HepG2 (cell line): ENCODE results near the gene PLEKHB2. TPM values are rescaled to one million over a fixed set of nuclear protein-coding genes. Genes with fewer than 3 reads are reported as not detected.

Source experiments
- FOSL2 ChIP-seq: sonication (generic); formaldehyde crosslinking; IDR thresholded peaks from 2 replicates; pipeline ENCODE4 v1.4.0; 2020; ENCODE audit warnings: missing genetic modification reagents
- HHEX ChIP-seq: IDR thresholded peaks from 2 replicates; pipeline ENCODE4 v1.6.1; 2016; ENCODE audit warnings: control low read depth
- KLF6 ChIP-seq: IDR thresholded peaks from 2 replicates; pipeline ENCODE4 v1.8.0; 2016; ENCODE audit warnings: missing biosample characterization, missing genetic modification reagents
- MIXL1 ChIP-seq: IDR thresholded peaks from 2 replicates; pipeline ENCODE4 v1.6.1; 2016
- PHF20 ChIP-seq: sonication (generic); formaldehyde crosslinking; IDR thresholded peaks from 2 replicates; pipeline ENCODE4 v1.5.0; 2020; ENCODE audit warnings: mild to moderate bottlenecking, missing genetic modification reagents
- PITX1 ChIP-seq: sonication (generic); formaldehyde crosslinking; IDR thresholded peaks from 2 replicates; pipeline ENCODE4 v1.5.1; 2020; ENCODE audit warnings: mild to moderate bottlenecking, missing genetic modification reagents
- RARA ChIP-seq: IDR thresholded peaks from 2 replicates; pipeline ENCODE4 v1.6.1; 2016; ENCODE audit warnings: missing genetic modification reagents, missing compliant biosample characterization
- RXRB ChIP-seq: IDR thresholded peaks from 2 replicates; pipeline ENCODE4 v1.6.1; 2016; ENCODE audit warnings: borderline replicate concordance, missing genetic modification reagents, missing compliant biosample characterization
- TEAD3 ChIP-seq: optimal IDR thresholded peaks from 2 replicates; pipeline ENCODE3; 2016; ENCODE audit warnings: borderline replicate concordance
- ZBTB3 ChIP-seq: sonication (generic); formaldehyde crosslinking; IDR thresholded peaks from 2 replicates; pipeline ENCODE4 v1.4.0; 2020; ENCODE audit warnings: low read depth, mild to moderate bottlenecking, moderate library complexity, missing genetic modification reagents, borderline replicate concordance
- ZNF12 ChIP-seq: sonication (generic); formaldehyde crosslinking; IDR thresholded peaks from 2 replicates; pipeline ENCODE4 v1.5.0; 2020; ENCODE audit warnings: missing genetic modification reagents
- polyA plus RNA-seq, 8 experiments: library from polyadenylated mRNA; depleted of rRNA in 3 of 8; stranded (reverse) in 7 of 8; unstranded in 1 of 8; fragments of >200 nt; fragmentation: Illumina TruSeq in 4 of 8; extraction: Trizol in 4 of 8; gene quantifications; 2 replicates each; pipeline versions ENCODE4 v1.2.1 to v1.2.3, GENCODE V29; 2011 to 2016; ENCODE audit warnings: low read depth in 4 of 8, missing spikeins in 1 of 8, mixed read lengths in 1 of 8; ENCODE audit not compliant: insufficient read depth in 1 of 8
- total RNA-seq, 5 experiments: library from RNA; depleted of rRNA; stranded (reverse); fragments of >200 nt; fragmentation: Illumina TruSeq; extraction: Trizol; gene quantifications; 2 replicates each; pipeline ENCODE4 v1.2.3, GENCODE V29; 2016; ENCODE audit warnings: low read depth in 1 of 5
- TF ChIP-seq, protein P1 (sequence below): IDR thresholded peaks from 2 replicates; pipeline ENCODE4 v1.6.1; 2018; ENCODE audit warnings: missing genetic modification reagents, mild to moderate bottlenecking, missing compliant biosample characterization
- TF ChIP-seq, protein P2 (sequence below): sonication (generic); formaldehyde crosslinking; IDR thresholded peaks from 2 replicates; pipeline ENCODE4 v1.4.0; 2020; ENCODE audit warnings: missing genetic modification reagents, mild to moderate bottlenecking, borderline replicate concordance
- TF ChIP-seq, protein P3 (sequence below): sonication (generic); formaldehyde crosslinking; IDR thresholded peaks from 2 replicates; pipeline ENCODE4 v1.4.0; 2020; ENCODE audit warnings: mild to moderate bottlenecking, missing genetic modification reagents, borderline replicate concordance
- TF ChIP-seq, protein P4 (sequence below): sonication (generic); formaldehyde crosslinking; IDR thresholded peaks from 2 replicates; pipeline ENCODE4 v1.8.0; 2022; ENCODE audit warnings: mild to moderate bottlenecking, missing genetic modification reagents
- TF ChIP-seq, protein P5 (sequence below): sonication (generic); formaldehyde crosslinking; IDR thresholded peaks from 2 replicates; pipeline ENCODE4 v1.4.0; 2020; ENCODE audit warnings: missing genetic modification reagents

The PLEKHB2 gene
- total and polyA plus RNA-seq, 2 of the 13 experiments (the other 11 are each of a cell fraction or from before 2014, with no cell fraction given), result 73.0 to 78.9 TPM

DNA sequence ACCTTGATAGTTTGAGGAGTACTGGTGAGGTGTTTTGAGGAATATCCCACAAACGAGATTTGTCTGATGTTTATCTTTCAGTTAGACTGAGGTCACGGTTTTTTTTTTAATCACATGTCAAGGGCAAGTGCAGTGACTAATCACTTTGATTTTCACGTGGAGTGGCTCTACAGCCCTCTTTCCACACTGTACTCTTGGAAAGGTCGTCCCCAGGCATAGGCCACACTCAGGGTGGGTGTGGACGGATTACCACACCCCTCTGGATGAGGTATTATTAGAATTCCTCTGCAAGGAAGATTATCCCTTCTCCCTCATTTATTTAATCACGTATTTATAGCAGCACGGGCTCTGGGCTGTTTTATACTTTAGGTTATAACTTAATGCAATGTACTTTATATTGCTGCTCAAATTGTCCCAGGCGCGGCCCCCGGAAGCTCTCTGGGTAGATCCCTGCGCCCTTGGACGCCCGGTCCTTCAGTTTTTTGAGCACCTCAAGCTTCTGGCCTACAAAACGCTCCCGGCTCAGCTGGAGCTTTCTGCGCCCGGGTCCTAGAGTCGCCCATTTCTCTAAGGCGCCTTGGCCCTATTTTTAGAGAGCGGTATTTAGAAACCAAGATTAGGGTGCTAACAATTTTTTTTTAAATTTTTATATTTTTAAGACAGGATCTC is 515 bp upstream of the PLEKHB2 start (continued):
- TF ChIP-seq, protein P1, sequence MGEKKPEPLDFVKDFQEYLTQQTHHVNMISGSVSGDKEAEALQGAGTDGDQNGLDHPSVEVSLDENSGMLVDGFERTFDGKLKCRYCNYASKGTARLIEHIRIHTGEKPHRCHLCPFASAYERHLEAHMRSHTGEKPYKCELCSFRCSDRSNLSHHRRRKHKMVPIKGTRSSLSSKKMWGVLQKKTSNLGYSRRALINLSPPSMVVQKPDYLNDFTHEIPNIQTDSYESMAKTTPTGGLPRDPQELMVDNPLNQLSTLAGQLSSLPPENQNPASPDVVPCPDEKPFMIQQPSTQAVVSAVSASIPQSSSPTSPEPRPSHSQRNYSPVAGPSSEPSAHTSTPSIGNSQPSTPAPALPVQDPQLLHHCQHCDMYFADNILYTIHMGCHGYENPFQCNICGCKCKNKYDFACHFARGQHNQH (CRISPR knock-in tag), result peak; percentile 13
- TF ChIP-seq RXRB (CRISPR knock-in tag) (peak; percentile 72), PHF20 (peak; percentile 58; the same call in 1 of the 2 replicates), HHEX (CRISPR knock-in tag) (peak; percentile 14; the same call in 1 of the 2 replicates), RARA (peak; percentile 87), MIXL1 (CRISPR knock-in tag) (peak; percentile 41; the same call in 1 of the 2 replicates), ZBTB3 (CRISPR knock-in tag) (0 out of 2 replicates have a peak, but pooled peaks have one; percentile 40), FOSL2 (CRISPR knock-in tag) (peak; percentile 91), TEAD3 (CRISPR knock-in tag) (peak; percentile 43), KLF6 (0 out of 2 replicates have a peak, but pooled peaks have one; percentile 11), ZNF12 (CRISPR knock-in tag) (no peak), PITX1 (CRISPR knock-in tag) (0 out of 2 replicates have a peak, but pooled peaks have one; percentile 29)
- TF ChIP-seq, protein P2, sequence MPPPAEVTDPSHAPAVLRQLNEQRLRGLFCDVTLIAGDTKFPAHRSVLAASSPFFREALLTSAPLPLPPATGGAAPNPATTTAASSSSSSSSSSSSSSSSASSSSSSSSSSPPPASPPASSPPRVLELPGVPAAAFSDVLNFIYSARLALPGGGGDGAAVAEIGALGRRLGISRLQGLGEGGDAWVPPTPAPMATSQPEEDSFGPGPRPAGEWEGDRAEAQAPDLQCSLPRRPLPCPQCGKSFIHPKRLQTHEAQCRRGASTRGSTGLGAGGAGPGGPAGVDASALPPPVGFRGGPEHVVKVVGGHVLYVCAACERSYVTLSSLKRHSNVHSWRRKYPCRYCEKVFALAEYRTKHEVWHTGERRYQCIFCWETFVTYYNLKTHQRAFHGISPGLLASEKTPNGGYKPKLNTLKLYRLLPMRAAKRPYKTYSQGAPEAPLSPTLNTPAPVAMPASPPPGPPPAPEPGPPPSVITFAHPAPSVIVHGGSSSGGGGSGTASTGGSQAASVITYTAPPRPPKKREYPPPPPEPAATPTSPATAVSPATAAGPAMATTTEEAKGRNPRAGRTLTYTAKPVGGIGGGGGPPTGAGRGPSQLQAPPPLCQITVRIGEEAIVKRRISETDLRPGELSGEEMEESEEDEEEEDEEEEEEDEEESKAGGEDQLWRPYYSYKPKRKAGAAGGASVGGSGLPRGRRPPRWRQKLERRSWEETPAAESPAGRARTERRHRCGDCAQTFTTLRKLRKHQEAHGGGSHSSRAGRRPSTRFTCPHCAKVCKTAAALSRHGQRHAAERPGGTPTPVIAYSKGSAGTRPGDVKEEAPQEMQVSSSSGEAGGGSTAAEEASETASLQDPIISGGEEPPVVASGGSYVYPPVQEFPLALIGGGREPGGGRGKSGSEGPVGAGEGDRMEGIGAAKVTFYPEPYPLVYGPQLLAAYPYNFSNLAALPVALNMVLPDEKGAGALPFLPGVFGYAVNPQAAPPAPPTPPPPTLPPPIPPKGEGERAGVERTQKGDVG, result no peak
- TF ChIP-seq, protein P3, sequence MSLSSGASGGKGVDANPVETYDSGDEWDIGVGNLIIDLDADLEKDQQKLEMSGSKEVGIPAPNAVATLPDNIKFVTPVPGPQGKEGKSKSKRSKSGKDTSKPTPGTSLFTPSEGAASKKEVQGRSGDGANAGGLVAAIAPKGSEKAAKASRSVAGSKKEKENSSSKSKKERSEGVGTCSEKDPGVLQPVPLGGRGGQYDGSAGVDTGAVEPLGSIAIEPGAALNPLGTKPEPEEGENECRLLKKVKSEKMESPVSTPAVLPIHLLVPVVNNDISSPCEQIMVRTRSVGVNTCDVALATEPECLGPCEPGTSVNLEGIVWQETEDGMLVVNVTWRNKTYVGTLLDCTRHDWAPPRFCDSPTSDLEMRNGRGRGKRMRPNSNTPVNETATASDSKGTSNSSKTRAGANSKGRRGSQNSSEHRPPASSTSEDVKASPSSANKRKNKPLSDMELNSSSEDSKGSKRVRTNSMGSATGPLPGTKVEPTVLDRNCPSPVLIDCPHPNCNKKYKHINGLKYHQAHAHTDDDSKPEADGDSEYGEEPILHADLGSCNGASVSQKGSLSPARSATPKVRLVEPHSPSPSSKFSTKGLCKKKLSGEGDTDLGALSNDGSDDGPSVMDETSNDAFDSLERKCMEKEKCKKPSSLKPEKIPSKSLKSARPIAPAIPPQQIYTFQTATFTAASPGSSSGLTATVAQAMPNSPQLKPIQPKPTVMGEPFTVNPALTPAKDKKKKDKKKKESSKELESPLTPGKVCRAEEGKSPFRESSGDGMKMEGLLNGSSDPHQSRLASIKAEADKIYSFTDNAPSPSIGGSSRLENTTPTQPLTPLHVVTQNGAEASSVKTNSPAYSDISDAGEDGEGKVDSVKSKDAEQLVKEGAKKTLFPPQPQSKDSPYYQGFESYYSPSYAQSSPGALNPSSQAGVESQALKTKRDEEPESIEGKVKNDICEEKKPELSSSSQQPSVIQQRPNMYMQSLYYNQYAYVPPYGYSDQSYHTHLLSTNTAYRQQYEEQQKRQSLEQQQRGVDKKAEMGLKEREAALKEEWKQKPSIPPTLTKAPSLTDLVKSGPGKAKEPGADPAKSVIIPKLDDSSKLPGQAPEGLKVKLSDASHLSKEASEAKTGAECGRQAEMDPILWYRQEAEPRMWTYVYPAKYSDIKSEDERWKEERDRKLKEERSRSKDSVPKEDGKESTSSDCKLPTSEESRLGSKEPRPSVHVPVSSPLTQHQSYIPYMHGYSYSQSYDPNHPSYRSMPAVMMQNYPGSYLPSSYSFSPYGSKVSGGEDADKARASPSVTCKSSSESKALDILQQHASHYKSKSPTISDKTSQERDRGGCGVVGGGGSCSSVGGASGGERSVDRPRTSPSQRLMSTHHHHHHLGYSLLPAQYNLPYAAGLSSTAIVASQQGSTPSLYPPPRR (CRISPR knock-in tag), result 0 out of 2 replicates have a peak, but pooled peaks have one; percentile 26
- TF ChIP-seq, protein P4, sequence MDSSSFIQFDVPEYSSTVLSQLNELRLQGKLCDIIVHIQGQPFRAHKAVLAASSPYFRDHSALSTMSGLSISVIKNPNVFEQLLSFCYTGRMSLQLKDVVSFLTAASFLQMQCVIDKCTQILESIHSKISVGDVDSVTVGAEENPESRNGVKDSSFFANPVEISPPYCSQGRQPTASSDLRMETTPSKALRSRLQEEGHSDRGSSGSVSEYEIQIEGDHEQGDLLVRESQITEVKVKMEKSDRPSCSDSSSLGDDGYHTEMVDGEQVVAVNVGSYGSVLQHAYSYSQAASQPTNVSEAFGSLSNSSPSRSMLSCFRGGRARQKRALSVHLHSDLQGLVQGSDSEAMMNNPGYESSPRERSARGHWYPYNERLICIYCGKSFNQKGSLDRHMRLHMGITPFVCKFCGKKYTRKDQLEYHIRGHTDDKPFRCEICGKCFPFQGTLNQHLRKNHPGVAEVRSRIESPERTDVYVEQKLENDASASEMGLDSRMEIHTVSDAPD (CRISPR knock-in tag), result 0 out of 2 replicates have a peak, but pooled peaks have one; percentile 12
- TF ChIP-seq, protein P5, sequence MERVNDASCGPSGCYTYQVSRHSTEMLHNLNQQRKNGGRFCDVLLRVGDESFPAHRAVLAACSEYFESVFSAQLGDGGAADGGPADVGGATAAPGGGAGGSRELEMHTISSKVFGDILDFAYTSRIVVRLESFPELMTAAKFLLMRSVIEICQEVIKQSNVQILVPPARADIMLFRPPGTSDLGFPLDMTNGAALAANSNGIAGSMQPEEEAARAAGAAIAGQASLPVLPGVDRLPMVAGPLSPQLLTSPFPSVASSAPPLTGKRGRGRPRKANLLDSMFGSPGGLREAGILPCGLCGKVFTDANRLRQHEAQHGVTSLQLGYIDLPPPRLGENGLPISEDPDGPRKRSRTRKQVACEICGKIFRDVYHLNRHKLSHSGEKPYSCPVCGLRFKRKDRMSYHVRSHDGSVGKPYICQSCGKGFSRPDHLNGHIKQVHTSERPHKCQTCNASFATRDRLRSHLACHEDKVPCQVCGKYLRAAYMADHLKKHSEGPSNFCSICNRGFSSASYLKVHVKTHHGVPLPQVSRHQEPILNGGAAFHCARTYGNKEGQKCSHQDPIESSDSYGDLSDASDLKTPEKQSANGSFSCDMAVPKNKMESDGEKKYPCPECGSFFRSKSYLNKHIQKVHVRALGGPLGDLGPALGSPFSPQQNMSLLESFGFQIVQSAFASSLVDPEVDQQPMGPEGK (CRISPR knock-in tag), result peak; percentile 52; the same call in 1 of the 2 replicates
